GM18868 (cell line): ENCODE data around the gene MPP2.
"Not testable (repeated sequence)": the region's sequence is repeated elsewhere in the genome, so short reads cannot be mapped to it uniquely, and the experiment has no call there.

ENCODE experiments used
- ATAC-seq: cut with Tn5 transposase; IDR thresholded peaks from one replicate; pipeline ENCODE4 v1.9.1; 2021; ENCODE audit warnings: mild to moderate bottlenecking, moderate library complexity; ENCODE audit not compliant: unreplicated experiment

Gene MPP2

GRCh38 chr17:43852571-43852970 is 54.8 kb downstream of the MPP2 start:
- no peak for ATAC-seq

GRCh38 chr17:43849116-43849515 is 58.2 kb downstream of the MPP2 start:
- ATAC-seq: no peak

- no peak for ATAC-seq
These were observed 58.7 kb downstream of the MPP2 start for GRCh38 chr17:43848601-43849000.

- no peak for ATAC-seq
These were observed 60.4 kb downstream of the MPP2 start, which contains the start of gene CD300LG for GRCh38 chr17:43846963-43847371. Gene CD300LG (plus strand): TSS chr17:43847176. CDS start chr17:43847217, 41 bp downstream.

- ATAC-seq: no peak
These were observed 61.1 kb downstream of the MPP2 start for GRCh38 chr17:43846221-43846712.

GRCh38 chr17:43845766-43846165 is 61.6 kb downstream of the MPP2 start:
- ATAC-seq: no peak

GRCh38 chr17:43844241-43844640 is 63.1 kb downstream of the MPP2 start:
- ATAC-seq: no peak

GRCh38 chr17:43842975-43843325 is 64.4 kb downstream of the MPP2 start:
- ATAC-seq: no peak

GRCh38 chr17:43842091-43842974 is 65.0 kb downstream of the MPP2 start:
- not testable (repeated sequence) for ATAC-seq

- no peak for ATAC-seq
These were observed 66.1 kb downstream of the MPP2 start for GRCh38 chr17:43841282-43841681.

- no peak for ATAC-seq
These were observed 66.5 kb downstream of the MPP2 start for GRCh38 chr17:43840814-43841213.

- no peak for ATAC-seq
These were observed 67.6 kb downstream of the MPP2 start for GRCh38 chr17:43839670-43840108.

GRCh38 chr17:43834106-43834505 is 73.2 kb downstream of the MPP2 start:
- no peak for ATAC-seq

- ATAC-seq: no peak
These were observed 74.1 kb downstream of the MPP2 start, which contains the start of gene MPP3 for GRCh38 chr17:43832976-43833829. Gene MPP3 (minus strand): TSS chr17:43833146. CDS start chr17:43831906, 1,240 bp downstream.

- ATAC-seq: no peak
These were observed 75.0 kb downstream of the MPP2 start for GRCh38 chr17:43832168-43832975.

- ATAC-seq: no peak
These were observed 75.7 kb downstream of the MPP2 start for GRCh38 chr17:43831633-43832032.

GRCh38 chr17:43830510-43831140 is 76.7 kb downstream of the MPP2 start:
- no peak for ATAC-seq

- no peak for ATAC-seq
These were observed 77.6 kb downstream of the MPP2 start for GRCh38 chr17:43829738-43830137.

- ATAC-seq: no peak
These were observed 79.7 kb downstream of the MPP2 start for GRCh38 chr17:43827596-43827995.

GRCh38 chr17:43826206-43826605 is 81.1 kb downstream of the MPP2 start:
- no peak for ATAC-seq
